RWPE1 (cell line): ENCODE measurements around the gene POMP.
A peak's percentile ranks its signal among the peaks of the same experiment; 100 is the strongest.

Experiments used
- CTCF ChIA-PET: fragments of 350-600 bp; sonication (Branson Sonifier 250); formaldehyde crosslinking; extraction: SDS; loops from one replicate; lab custom pipeline; 2021; lab: Yijun Ruan, JAX
- POLR2A ChIA-PET: fragments of 400-600 bp; formaldehyde crosslinking; extraction: SDS; loops from one replicate; lab custom pipeline; 2020; ENCODE audit warnings: antibody characterized with exemption; ENCODE audit not compliant: low non-redundant PET; lab: Yijun Ruan, JAX
- DNase-seq: peaks from one replicate; pipeline ENCODE4 v3.0.0; 2012; ENCODE audit warnings: low spot score
- H3K27ac ChIP-seq: fragments of 450-650 bp; 2 replicates; pipeline ENCODE4 v1.5.1; 2017
- TF ChIP-seq, protein P1 (sequence below): fragments of 450-650 bp; conservative IDR thresholded peaks from 2 replicates; pipeline ENCODE4 v1.5.1; 2017; ENCODE audit warnings: low read depth, mild to moderate bottlenecking

POMP gene, protein sequence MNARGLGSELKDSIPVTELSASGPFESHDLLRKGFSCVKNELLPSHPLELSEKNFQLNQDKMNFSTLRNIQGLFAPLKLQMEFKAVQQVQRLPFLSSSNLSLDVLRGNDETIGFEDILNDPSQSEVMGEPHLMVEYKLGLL

DNA sequence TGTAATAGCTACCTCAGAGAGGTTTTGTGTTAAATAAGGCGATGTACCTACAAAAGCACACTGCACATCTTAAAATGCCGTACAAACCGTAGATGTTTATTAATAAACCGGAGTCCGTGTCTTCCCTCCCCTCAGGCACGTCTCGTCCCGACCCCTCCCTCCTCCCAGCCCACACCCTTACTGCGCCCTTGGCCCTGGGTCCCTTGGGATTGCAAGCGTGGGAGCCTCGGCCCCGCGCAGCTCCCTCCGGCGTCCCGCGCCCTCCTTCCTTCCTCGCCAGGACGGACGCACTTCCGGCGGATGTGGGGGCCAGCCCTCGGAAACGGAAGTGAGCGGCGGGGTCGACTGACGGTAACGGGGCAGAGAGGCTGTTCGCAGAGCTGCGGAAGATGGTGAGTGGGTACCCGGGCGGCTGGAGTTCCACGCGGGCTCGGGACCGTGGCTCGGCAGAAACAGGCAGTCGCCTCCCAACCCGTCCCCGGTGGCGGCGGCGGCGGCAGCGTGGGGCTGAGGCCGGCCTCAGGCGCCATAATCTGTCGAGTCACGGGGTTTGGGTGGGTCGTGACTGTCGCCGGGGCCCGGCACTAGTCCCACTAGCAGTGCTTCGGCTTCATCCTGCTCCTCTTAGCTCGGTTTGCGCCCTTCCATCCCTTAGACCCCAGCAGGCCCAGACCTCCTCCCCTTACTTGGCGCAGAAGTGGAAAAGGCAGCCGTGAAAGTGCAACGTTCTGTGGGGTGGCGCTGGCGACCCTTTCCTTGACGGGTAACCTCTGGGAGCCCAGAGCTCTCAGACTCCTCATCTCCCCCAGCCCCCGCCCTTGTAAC, at the start of gene POMP:
TSS of gene POMP (plus strand) at position 335 of the 825 bp plus-strand sequence. CDS start at position 390, 55 bp downstream.
- POLR2A ChIA-PET, result interaction anchor here (0.5 to 0.8 kb wide), 2 partner anchors 47 to 1191 kb away, joined by 3 to 4 read pairs; partner anchors contain the start of gene UBL3
- TF ChIP-seq, protein P1, sequence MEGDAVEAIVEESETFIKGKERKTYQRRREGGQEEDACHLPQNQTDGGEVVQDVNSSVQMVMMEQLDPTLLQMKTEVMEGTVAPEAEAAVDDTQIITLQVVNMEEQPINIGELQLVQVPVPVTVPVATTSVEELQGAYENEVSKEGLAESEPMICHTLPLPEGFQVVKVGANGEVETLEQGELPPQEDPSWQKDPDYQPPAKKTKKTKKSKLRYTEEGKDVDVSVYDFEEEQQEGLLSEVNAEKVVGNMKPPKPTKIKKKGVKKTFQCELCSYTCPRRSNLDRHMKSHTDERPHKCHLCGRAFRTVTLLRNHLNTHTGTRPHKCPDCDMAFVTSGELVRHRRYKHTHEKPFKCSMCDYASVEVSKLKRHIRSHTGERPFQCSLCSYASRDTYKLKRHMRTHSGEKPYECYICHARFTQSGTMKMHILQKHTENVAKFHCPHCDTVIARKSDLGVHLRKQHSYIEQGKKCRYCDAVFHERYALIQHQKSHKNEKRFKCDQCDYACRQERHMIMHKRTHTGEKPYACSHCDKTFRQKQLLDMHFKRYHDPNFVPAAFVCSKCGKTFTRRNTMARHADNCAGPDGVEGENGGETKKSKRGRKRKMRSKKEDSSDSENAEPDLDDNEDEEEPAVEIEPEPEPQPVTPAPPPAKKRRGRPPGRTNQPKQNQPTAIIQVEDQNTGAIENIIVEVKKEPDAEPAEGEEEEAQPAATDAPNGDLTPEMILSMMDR, result no peak
- DNase-seq, result peak; percentile 87
- CTCF ChIA-PET, result interaction anchor here (0.6 to 1.2 kb wide), 3 partner anchors 21 to 138 kb away, joined by 3 to 5 read pairs (median 3); no protein-coding TSS in a partner anchor
- H3K27ac ChIP-seq, result peak within 1 kb of the TSS; percentile 81

DNA sequence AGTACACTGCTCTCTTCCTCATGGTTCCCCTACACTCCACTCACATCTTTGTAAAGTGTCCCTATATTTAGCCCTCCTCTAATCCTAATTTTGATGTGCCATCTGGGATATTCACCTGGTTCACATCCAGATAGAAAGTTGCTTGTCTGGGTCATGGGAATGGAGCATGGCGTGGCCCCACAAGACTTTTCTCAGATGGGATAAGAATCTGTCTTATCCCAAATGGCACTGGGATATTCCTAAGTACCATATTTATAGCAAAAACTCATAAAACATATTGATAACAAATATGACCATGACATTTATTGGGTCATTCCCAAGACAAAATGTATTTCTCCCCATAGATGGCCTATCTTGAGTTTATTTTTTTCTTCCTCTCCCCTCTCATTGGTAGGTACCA, 49.5 kb upstream of the POMP start:
- CTCF ChIA-PET, result no interaction called here
- POLR2A ChIA-PET, result no interaction called here
- TF ChIP-seq, protein P1, result no peak
- H3K27ac ChIP-seq, result no peak overlapping the region
- no peak for DNase-seq

DNA sequence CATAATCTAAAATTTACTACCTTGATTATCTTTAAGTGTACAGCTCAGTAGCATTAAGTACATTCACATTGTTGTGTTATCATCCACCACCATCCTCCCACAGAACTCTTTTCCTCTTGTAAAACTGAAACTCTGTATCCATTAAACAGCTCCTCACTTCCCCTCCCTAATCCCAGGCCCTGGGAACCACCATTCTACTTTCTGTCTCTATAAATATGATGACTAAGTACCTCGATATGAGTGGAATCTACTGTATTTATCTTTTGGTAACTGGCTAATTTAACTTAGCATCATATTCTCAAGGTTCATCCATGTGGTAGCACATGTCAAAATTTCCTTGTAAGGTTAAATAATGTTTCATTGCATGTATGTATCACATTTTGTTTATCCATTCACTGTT, 49.0 kb upstream of the POMP start:
- no peak for DNase-seq
- CTCF ChIA-PET, result interaction anchor here (0.6 kb wide), 1 partner anchor 232 kb away, joined by 3 read pairs; no protein-coding TSS in a partner anchor
- TF ChIP-seq, protein P1, result no peak
- no peak overlapping the region for H3K27ac ChIP-seq
- POLR2A ChIA-PET, result no interaction called here

- TF ChIP-seq, protein P1, result no peak
- POLR2A ChIA-PET, result no interaction called here
- CTCF ChIA-PET, result no interaction called here
Measured at GRCh38 chr13:28610996-28611395, 47.9 kb upstream of the POMP start.

DNA sequence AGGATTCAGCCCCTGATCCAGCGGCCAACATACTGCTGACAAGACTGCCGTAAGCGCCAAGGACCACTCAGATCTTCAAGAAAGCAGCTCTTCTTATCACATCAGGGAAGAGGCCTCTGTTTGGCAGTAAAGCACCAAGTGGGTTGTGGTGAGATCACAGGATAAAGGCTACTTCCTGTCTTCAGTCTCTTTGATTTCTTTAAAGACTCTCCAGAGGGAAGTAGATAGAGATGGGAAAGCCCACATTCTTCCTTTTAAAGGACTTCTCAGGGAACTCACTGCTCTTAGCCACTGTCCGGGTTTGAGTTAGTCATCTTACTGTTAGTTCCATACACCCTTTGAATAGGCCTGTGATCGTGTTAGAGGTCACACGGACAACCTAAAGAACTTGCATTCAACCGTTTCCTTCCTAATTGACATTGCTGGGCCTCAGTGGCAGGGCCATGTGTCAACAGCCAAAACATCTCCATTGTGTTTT, 47.2 kb upstream of the POMP start:
- no peak for DNase-seq
- H3K27ac ChIP-seq, result no peak overlapping the region
- TF ChIP-seq, protein P1, result no peak
- ChIA-PET CTCF (no interaction called here), POLR2A (interaction anchor here (0.5 kb wide), 1 partner anchor 47 kb away, joined by 3 read pairs; the partner anchor contains the start of gene POMP)

More at GRCh38 chr13:28610996-28611395, 47.9 kb upstream of the POMP start:
- H3K27ac ChIP-seq, result no peak overlapping the region
- DNase-seq, result no peak

GRCh38 chr13:28613562-28613961, 45.4 kb upstream of the POMP start:
- no peak overlapping the region for H3K27ac ChIP-seq
- TF ChIP-seq, protein P1, result no peak
- CTCF ChIA-PET, result interaction anchor here (0.5 to 1.0 kb wide), 2 partner anchors 18 to 58 kb away, joined by 3 to 7 read pairs; no protein-coding TSS in a partner anchor
- DNase-seq, result no peak
- POLR2A ChIA-PET, result no interaction called here
